ENCODE results near the gene MYH9. TPM values are rescaled to one million over a fixed set of nuclear protein-coding genes. Genes with fewer than 3 reads are reported as not detected.

MYH9 gene
- total RNA-seq, 4 donors from 2014 or later, result 361 to 406 (median 386) TPM

GRCh38 chr22:36236388-36237319, 151.1 kb downstream of the MYH9 start:
- Histone ChIP-seq H3K4me3 (peak overlapping the region in 2 of 4 donors; percentile 65 to 67), H3K27me3 (no peaks in the 10 kb centered on the region), H3K4me1 (peaks cover 0 to 57% (median 33%) of the 10 kb centered on the region in 4 donors), H3K9me3 (no peaks in the 10 kb centered on the region), H3K27ac (peak overlapping the region; percentile 77 to 98 (median 95)), H3K36me3 (peaks cover 0 to 33% (median 9%) of the 10 kb centered on the region in 3 donors)
- WGBS, 2 donors, result 78 to 83% methylated on average over 12 to 14 of the region's 14 CpGs
- no peak for TF ChIP-seq CTCF (IDR thresholded peaks at IDR 0.05)
- TF ChIP-seq POLR2A (IDR thresholded peaks at IDR 0.05), result no peak
- TF ChIP-seq EP300 (IDR thresholded peaks at IDR 0.05), result no peak
- no peak for DNase-seq (ENCODE audit: low spot score in 2 of 2)

- 72 to 75% methylated on average over 3 of the region's 3 CpGs for WGBS, 2 donors
- TF ChIP-seq EP300 (IDR thresholded peaks at IDR 0.05), result no peak
- Histone ChIP-seq H3K4me3 (no peak overlapping the region), H3K4me1 (peaks cover 0 to 57% (median 33%) of the 10 kb centered on the region in 4 donors), H3K27ac (no peak overlapping the region), H3K27me3 (no peaks in the 10 kb centered on the region), H3K9me3 (no peaks in the 10 kb centered on the region), H3K36me3 (peaks cover 0 to 44% (median 16%) of the 10 kb centered on the region in 3 donors)
- no peak for DNase-seq (ENCODE audit: low spot score in 2 of 2)
Measured at GRCh38 chr22:36235585-36235984, 152.2 kb downstream of the MYH9 start.

DNA sequence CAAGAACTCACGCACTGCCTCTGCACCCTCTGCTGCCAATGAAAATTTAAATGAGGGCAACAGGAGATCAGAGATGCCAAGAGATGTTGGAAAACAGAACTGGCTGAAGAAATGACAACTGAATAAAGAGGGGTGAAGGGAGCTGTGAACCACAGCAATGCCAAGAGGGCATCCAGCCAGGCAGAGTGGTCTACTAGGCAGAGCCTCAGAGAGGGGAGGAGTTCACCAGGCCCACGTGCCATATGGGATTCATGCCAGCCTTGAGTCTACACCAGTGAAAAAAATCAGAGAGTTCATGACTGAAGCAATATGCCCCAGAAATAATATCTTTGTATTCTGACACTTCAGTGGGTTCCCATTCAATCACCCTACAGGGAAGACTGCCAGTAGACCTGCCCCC, 152.8 kb downstream of the MYH9 start:
- WGBS, 2 donors, result 25 to 41% methylated on average over 2 of the region's 2 CpGs
- H3K27me3 ChIP-seq, result no peaks in the 10 kb centered on the region
- H3K27ac ChIP-seq, result peak overlapping the region in 2 of 4 donors; percentile 12 to 55
- DNase-seq (ENCODE audit: low spot score in 2 of 2), result no peak
- no peak for TF ChIP-seq EP300 (IDR thresholded peaks at IDR 0.05)
- TF ChIP-seq POLR2A (IDR thresholded peaks at IDR 0.05), result no peak
- TF ChIP-seq CTCF (IDR thresholded peaks at IDR 0.05), result no peak
- H3K9me3 ChIP-seq, result no peaks in the 10 kb centered on the region
- no peak overlapping the region for H3K4me3 ChIP-seq
- peaks cover 0 to 57% (median 33%) of the 10 kb centered on the region in 4 donors for H3K4me1 ChIP-seq
- peaks cover 0 to 50% (median 18%) of the 10 kb centered on the region in 3 donors for H3K36me3 ChIP-seq

DNA sequence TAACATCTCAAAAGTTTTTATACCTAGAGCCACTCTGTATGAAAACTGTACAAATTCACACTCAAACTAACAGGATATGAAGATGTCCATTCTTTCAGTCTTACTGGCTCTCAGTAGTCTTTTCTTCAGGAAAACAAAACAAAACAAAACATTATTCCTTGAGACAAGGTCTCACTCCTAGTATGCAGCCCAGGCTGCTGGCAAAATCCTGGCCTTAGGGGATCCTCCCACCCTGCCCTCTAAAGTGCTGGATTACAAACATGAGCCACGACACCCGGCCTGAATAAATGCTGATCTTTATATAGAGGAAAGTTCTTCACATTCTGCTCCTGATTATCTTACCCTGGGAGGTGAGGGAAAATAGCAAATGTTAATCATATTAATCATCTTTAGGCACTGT, 153.6 kb downstream of the MYH9 start:
- Histone ChIP-seq H3K9me3 (no peaks in the 10 kb centered on the region), H3K27ac (peak overlapping the region in 3 of 4 donors; percentile 18 to 55 (median 33)), H3K4me1 (peaks cover 0 to 53% (median 33%) of the 10 kb centered on the region in 4 donors), H3K27me3 (no peaks in the 10 kb centered on the region), H3K4me3 (no peak overlapping the region), H3K36me3 (peaks cover 0 to 57% (median 18%) of the 10 kb centered on the region in 3 donors)
- 5 to 22% methylated on average over 2 of the region's 2 CpGs for WGBS, 2 donors
- DNase-seq (ENCODE audit: low spot score in 2 of 2), result no peak
- TF ChIP-seq EP300 (IDR thresholded peaks at IDR 0.05), result no peak
- no peak for TF ChIP-seq CTCF (IDR thresholded peaks at IDR 0.05)
- no peak for TF ChIP-seq POLR2A (IDR thresholded peaks at IDR 0.05)

GRCh38 chr22:36233796-36234195, 154.0 kb downstream of the MYH9 start:
- Histone ChIP-seq H3K4me3 (no peak overlapping the region), H3K27ac (peak overlapping the region in 1 of 4 donors; percentile 55), H3K36me3 (peaks cover 0 to 61% (median 20%) of the 10 kb centered on the region in 3 donors), H3K9me3 (no peaks in the 10 kb centered on the region), H3K4me1 (peaks cover 0 to 53% (median 33%) of the 10 kb centered on the region in 4 donors), H3K27me3 (no peaks in the 10 kb centered on the region)
- no peak for DNase-seq (ENCODE audit: low spot score in 2 of 2)
- 83 to 86% methylated on average over 7 of the region's 7 CpGs for WGBS, 2 donors
- TF ChIP-seq POLR2A (IDR thresholded peaks at IDR 0.05) (no peak), EP300 (IDR thresholded peaks at IDR 0.05) (no peak), CTCF (IDR thresholded peaks at IDR 0.05) (no peak)
